ENCODE results near the gene RAC3.

DNA sequence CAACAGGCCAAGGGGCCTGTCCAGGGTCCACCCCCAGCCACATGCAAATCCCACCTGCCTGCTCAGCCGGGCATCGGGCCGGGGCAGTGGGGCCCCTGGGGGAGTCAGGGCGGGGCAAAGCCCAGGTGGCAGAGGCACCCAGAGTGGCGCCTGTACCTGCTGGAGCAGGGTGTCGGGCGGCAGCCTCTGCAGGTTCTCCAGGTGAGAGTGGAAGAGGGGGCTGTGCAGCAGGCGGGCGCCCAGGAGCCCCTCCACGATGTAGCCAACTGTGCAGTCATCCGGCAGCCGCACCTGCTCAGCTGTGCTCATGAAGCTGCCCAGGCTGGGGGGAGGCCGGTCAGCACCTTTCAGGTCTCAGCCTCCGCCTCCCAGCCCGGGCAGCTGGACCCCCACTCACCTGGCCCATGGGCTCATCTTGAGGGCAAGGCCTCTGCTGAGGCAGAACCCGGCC, 18.1 kb downstream of the RAC3 start:
- no peak for TF ChIP-seq RAD21 (IDR thresholded peaks at IDR 0.05; ENCODE audit: low read depth)
- no peak for TF ChIP-seq REST (IDR thresholded peaks at IDR 0.05; ENCODE audit: low read depth)
- TF ChIP-seq EP300 (IDR thresholded peaks at IDR 0.05; ENCODE audit: borderline replicate concordance), result no peak
